Measurements from ENCODE around the gene KRT74.

The KRT74 gene

GRCh38 chr12:52570511-52570910 is 3.1 kb downstream of the KRT74 start:
- no peak for DNase-seq

GRCh38 chr12:52568111-52568510 is 5.5 kb downstream of the KRT74 start:
- DNase-seq: no peak

GRCh38 chr12:52566847-52567291 is 6.8 kb downstream of the KRT74 start:
- DNase-seq: no peak

GRCh38 chr12:52564582-52564981 is 9.1 kb downstream of the KRT74 start:
- DNase-seq: no peak

- DNase-seq: no peak
Observed at GRCh38 chr12:52561880-52562449, 11.7 kb downstream of the KRT74 start.

- no peak for DNase-seq
Observed at GRCh38 chr12:52559979-52560378, 13.7 kb downstream of the KRT74 start.

GRCh38 chr12:52558781-52559445 is 14.7 kb downstream of the KRT74 start:
- no peak for DNase-seq

- DNase-seq: no peak
Observed at GRCh38 chr12:52557476-52557875, 16.2 kb downstream of the KRT74 start.

- no peak for DNase-seq
Observed at GRCh38 chr12:52555577-52555976, 18.1 kb downstream of the KRT74 start.

GRCh38 chr12:52552681-52553195 is 20.9 kb downstream of the KRT74 start, which contains the start of gene KRT71:
Gene KRT71, minus strand, starts transcription at chr12:52553145. Its CDS starts 68 bp downstream, at chr12:52553077.
- no peak for DNase-seq

GRCh38 chr12:52552055-52552454 is 21.6 kb downstream of the KRT74 start:
- no peak for DNase-seq

- no peak for DNase-seq
Observed at GRCh38 chr12:52551216-52551865, 22.3 kb downstream of the KRT74 start.

- DNase-seq: no peak
Observed at GRCh38 chr12:52546126-52546525, 27.5 kb downstream of the KRT74 start.

- no peak for DNase-seq
Observed at GRCh38 chr12:52543985-52544883, 29.4 kb downstream of the KRT74 start.

- no peak for DNase-seq
Observed at GRCh38 chr12:52542785-52543318, 30.8 kb downstream of the KRT74 start.

GRCh38 chr12:52542157-52542556 is 31.5 kb downstream of the KRT74 start:
- no peak for DNase-seq

GRCh38 chr12:52541709-52542108 is 31.9 kb downstream of the KRT74 start:
- no peak for DNase-seq

- DNase-seq: no peak
Observed at GRCh38 chr12:52540531-52540930, 33.1 kb downstream of the KRT74 start.

GRCh38 chr12:52539821-52540173 is 33.8 kb downstream of the KRT74 start:
- DNase-seq: no peak

- DNase-seq: no peak
Observed at GRCh38 chr12:52539083-52539820, 34.4 kb downstream of the KRT74 start.

GRCh38 chr12:52537101-52537500 is 36.5 kb downstream of the KRT74 start:
- DNase-seq: no peak

- no peak for DNase-seq
Observed at GRCh38 chr12:52535574-52535973, 38.1 kb downstream of the KRT74 start.

Data from cerebellar nuclear complex (tissue), 1 donor.